Uterus (tissue), 4 donors: ENCODE data around the gene RASA3. TPM values are rescaled to one million over a fixed set of nuclear protein-coding genes. Genes with fewer than 3 reads are reported as not detected.

Experiments used
- DNase-seq, 2 donors: peaks; one replicate each; pipeline ENCODE4 v3.0.0-alpha.2; 2019 to 2020
- H3K27ac ChIP-seq, 2 donors: fragments of 200-600 bp; sonication (generic); 1 replicate in 1 of 2; 2 replicates in 1 of 2; pipeline ENCODE4 v1.5.1; 2016 to 2018
- H3K27me3 ChIP-seq, 2 donors: fragments of 200-600 bp; sonication (generic); one replicate each; pipeline ENCODE4 v1.5.1; 2018 to 2019; ENCODE audit warnings: control low read depth in 1 of 2
- H3K36me3 ChIP-seq, 2 donors: fragments of 200-600 bp; sonication (generic); one replicate each; pipeline ENCODE4 v1.5.1; 2019; ENCODE audit warnings: control low read depth in 1 of 2
- H3K4me1 ChIP-seq, 2 donors: fragments of 200-600 bp; sonication (generic); one replicate each; pipeline ENCODE4 v1.5.1; 2018 to 2019; ENCODE audit warnings: control low read depth in 1 of 2
- H3K4me3 ChIP-seq, 2 donors: fragments of 200-600 bp; sonication (generic); 1 replicate in 1 of 2; 2 replicates in 1 of 2; pipeline ENCODE4 v1.5.1; 2018 to 2019; ENCODE audit warnings: mild to moderate bottlenecking in 1 of 2
- H3K9me3 ChIP-seq, 2 donors: fragments of 200-600 bp; sonication (generic); one replicate each; pipeline ENCODE4 v1.5.1; 2019; ENCODE audit warnings: control low read depth in 1 of 2
- CTCF ChIP-seq, 4 experiments: fragments of 200-600 bp in 2 of 4; fragments of 450-650 bp in 2 of 4; sonication (generic) in 2 of 4; IDR thresholded peaks; one replicate each; pipeline ENCODE4 v1.5.1; 2016 to 2019; ENCODE audit warnings: antibody characterized with exemption in 4 of 4, mild to moderate bottlenecking in 2 of 4, moderate library complexity in 1 of 4
- POLR2A ChIP-seq, 2 donors: fragments of 450-650 bp; IDR thresholded peaks; one replicate each; pipeline ENCODE4 v1.6.1; 2016; ENCODE audit warnings: antibody characterized with exemption in 2 of 2, mild to moderate bottlenecking in 1 of 2, moderate library complexity in 1 of 2
- intact Hi-C: fragments of 100-400 bp; cut with DNase I; formaldehyde crosslinking; loops from one replicate; pipeline ENCODE4 v1.15.1; 2023; ENCODE audit warnings: low total_unique reads
- total RNA-seq, 4 donors: library from RNA; depleted of rRNA in 3 of 4; stranded (reverse); fragments of >200 nt in 3 of 4; gene quantifications; one replicate each; pipeline versions ENCODE4 v1.1.0 to v1.2.4, GENCODE V29; 2014 to 2023
- donor health status: DM: yes; HTN: yes; CAD: no.

RASA3 gene
- total RNA-seq, 4 donors from 2014 or later, result 8.5 to 31.6 (median 17.2) TPM

- no peak for TF ChIP-seq CTCF (IDR thresholded peaks at IDR 0.05)
- no peaks in the 10 kb centered on the region for H3K9me3 ChIP-seq
- peak overlapping the region; percentile 5 to 37 for H3K27ac ChIP-seq
- no peaks in the 10 kb centered on the region for H3K27me3 ChIP-seq
- no peak for DNase-seq
- H3K4me3 ChIP-seq, result no peak overlapping the region
- H3K36me3 ChIP-seq, result no peaks in the 10 kb centered on the region
- intact Hi-C loops, result no loop called here
- peaks cover 7 to 15% of the 10 kb centered on the region in 2 donors for H3K4me1 ChIP-seq
Observed at GRCh38 chr13:114061047-114061446, 71.4 kb downstream of the RASA3 start.

GRCh38 chr13:114059946-114060860 is 72.2 kb downstream of the RASA3 start:
- H3K9me3 ChIP-seq, result no peaks in the 10 kb centered on the region
- no peak for DNase-seq
- H3K27ac ChIP-seq, result peak overlapping the region; percentile 5 to 37
- peaks cover 0 to 9% of the 10 kb centered on the region in 2 donors for H3K4me1 ChIP-seq
- no peaks in the 10 kb centered on the region for H3K27me3 ChIP-seq
- H3K4me3 ChIP-seq, result no peak overlapping the region
- no peaks in the 10 kb centered on the region for H3K36me3 ChIP-seq
- intact Hi-C loops, result no loop called here
- TF ChIP-seq CTCF (IDR thresholded peaks at IDR 0.05) (no peak), POLR2A (IDR thresholded peaks at IDR 0.05) (no peak)

- Histone ChIP-seq H3K36me3 (no peaks in the 10 kb centered on the region), H3K4me3 (no peak overlapping the region), H3K27ac (peak overlapping the region in 1 of 2 donors; percentile 37), H3K4me1 (peaks cover 0 to 9% of the 10 kb centered on the region in 2 donors), H3K9me3 (no peaks in the 10 kb centered on the region), H3K27me3 (no peaks in the 10 kb centered on the region)
- DNase-seq, result no peak
- intact Hi-C loops, result no loop called here
- TF ChIP-seq POLR2A (IDR thresholded peaks at IDR 0.05) (no peak), CTCF (IDR thresholded peaks at IDR 0.05) (no peak)
Observed at GRCh38 chr13:114059428-114059827, 73.0 kb downstream of the RASA3 start.

- intact Hi-C loops, result no loop called here
- Histone ChIP-seq H3K27ac (peak overlapping the region in 1 of 2 donors; percentile 13), H3K4me1 (no peaks in the 10 kb centered on the region), H3K4me3 (no peak overlapping the region), H3K9me3 (no peaks in the 10 kb centered on the region), H3K27me3 (no peaks in the 10 kb centered on the region), H3K36me3 (no peaks in the 10 kb centered on the region)
- no peak for DNase-seq
- TF ChIP-seq CTCF (IDR thresholded peaks at IDR 0.05), result no peak
- no peak for TF ChIP-seq POLR2A (IDR thresholded peaks at IDR 0.05)
Observed at GRCh38 chr13:114058051-114058867, 74.2 kb downstream of the RASA3 start.
